ENCODE data around the gene MESP1.
"Not testable (repeated sequence)": the region's sequence is repeated elsewhere in the genome, so short reads cannot be mapped to it uniquely, and the experiment has no call there.

MESP1 gene

GRCh38 chr15:89750560-89751542 is at the start of gene MESP1:
TSS of gene MESP1 (minus strand) at chr15:89751249. CDS start at chr15:89751231, 18 bp downstream.
- DNase-seq, result peak; percentile 65

DNA sequence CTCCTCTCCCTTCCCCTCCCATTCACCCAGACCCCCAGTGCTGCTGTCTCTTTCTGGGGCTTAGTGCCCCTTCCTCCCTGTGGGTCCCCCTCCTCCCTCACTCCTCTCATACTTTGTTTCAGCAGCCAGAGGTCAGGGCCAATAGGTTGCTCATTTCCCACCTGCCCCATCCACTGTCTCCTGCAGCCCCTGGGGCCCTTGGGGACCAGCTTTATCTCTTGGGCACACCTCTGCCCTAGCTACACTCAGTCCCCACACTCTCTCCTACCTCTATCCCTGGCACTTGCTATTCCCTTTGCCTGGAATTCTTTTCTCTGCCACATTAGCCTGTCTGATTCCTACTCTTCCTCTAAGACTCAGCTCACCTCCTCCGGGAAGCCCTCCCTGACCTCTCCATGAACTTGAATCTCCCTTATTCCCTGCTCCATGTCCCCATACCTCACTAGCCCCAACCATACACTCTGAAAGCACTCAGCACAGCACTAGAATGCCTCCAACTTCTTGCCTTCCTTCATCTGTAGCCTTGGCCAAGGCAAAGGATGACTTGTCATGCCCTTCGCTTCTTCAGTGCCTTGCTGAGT is 49.0 kb upstream of the MESP1 start:
- no peak for DNase-seq

GRCh38 chr15:89799011-89799911 is 48.2 kb upstream of the MESP1 start:
- no peak for DNase-seq

DNA sequence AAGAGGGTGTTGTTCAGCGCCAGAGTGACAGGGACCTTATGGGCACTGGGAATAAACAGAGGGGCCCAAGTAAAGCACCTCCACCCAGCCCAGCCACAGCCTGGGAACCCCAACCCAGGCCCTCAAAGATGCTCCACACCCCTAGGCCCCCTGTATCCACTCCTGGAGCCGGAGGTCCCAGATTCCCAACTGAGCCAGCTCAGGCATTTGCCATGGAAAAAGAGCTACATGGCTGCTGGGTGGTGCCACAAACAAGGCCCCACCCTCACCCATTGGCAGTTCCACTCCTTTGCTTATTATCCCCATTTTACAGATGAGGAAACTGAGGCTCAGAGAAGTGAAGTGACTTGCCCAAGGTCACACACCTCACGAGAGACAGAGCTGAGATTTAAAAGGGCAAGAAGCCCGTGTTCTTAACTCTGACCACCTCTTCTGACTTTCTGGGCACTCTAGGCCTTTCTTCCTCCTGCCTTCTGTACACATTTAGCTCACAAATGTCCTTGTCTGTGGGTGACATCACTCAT is 46.7 kb upstream of the MESP1 start:
- no peak for DNase-seq

DNA sequence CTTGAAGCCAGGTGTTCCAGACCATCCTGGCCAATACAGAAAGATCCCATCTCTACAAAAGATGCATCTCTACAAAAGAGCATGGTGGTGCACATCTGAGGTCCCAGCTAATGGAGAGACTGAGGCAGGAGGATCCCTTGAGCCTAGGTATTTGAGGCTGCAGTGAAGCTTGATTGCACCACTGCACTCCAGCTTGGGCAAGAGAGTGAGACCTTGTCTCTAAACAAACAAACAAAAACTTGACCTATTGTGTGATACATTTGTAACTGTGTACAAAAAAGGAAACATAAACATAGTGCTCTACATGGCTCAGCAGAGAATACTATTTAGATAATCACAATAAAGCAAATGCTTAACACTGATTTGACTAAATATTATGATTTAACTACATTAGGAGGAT is 44.9 kb upstream of the MESP1 start:
- DNase-seq, result no peak

GRCh38 chr15:89794627-89795241 is 43.7 kb upstream of the MESP1 start:
- DNase-seq, result no peak

DNA sequence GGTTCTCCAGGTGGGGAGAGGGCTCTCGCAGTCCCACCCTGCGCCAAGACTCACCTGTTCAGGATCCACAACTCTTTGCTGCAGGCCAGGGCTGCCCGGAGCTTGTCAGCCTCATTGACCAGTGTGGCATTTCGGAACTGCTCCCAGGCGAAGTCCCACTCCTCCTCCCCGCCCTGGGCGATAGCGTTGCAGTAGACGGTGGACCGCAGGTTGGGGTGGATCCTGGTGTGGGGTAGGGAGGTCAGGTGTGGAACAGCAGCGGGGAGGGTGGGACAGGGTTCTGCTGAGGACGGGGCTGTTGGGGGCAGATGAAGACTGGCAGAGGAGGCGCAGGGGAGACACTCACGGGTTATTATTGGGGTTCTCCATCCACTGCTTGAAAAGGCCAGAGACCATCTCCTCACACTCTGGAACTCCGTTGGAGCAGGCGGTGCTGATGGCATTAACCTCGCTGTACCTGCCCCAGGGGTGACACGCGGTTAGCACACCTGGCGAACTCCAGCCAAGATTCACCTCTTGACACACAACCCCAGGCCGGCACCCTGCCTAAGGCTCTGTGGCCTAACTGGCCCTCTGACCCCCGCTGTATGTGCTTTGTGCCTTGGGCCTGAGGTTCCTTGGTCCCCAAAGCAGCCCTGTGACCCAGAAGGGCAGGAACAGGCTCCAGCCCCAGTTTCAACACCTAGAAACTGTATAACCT is 41.2 kb upstream of the MESP1 start:
- DNase-seq, result no peak

- DNase-seq, result no peak
Observed at GRCh38 chr15:89790661-89791060, 39.6 kb upstream of the MESP1 start.

DNA sequence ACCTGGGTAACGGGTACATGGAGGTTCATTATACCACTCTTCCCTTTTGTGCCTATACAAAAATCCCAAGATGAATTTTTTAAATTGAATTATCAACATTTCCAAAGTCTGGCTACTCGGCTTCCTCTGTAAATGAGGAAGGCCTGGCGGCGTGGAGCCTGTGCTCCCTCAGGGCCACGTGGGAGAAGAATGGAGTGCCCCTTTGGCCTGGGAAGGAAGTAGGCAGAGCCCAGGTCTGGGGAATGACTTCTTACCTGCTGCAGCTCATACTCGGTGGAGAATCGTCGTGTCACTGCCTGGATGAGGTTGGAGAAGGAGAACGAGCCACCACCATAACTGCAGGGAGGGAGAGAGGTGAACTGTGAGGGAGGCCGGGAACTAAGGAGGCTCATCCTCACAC is 39.2 kb upstream of the MESP1 start:
- no peak for DNase-seq

DNA sequence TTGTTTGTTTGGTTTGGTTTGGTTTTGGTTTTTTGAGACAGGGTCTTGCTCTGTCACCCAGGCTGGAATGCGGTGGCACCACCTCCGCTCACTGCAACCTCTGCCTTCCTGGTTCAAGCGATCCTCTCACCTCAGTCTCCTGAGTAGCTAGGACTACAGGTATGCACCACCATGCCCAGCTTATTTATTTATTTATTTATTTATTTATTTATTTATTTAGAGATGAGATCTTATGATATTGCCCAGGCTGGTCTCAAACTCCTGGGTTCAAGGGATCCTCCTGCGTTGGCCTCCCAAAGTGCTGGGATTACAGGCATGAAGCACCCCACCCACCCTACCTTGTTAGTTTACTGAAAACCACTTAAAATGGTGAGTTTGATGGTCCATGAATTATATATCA is 37.5 kb upstream of the MESP1 start:
- not testable (repeated sequence) for DNase-seq

DNA sequence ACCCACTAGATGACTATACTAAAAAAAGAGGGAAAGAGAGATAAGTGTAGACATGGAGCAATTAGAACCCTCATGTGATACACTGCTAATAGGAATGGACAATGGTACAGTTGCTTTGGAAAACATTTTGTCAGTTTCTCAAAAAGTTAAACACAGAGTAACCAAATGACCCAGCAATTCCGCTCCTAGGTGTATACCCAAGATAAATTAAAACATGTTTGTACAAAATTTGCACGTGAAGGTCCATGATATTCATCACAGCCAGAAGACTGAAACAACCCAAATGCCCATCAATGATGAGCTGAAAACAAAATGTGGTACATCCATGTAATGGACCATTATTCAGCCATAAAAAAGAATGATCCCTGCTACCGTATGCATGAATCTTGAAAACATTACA is 36.9 kb upstream of the MESP1 start:
- no peak for DNase-seq

GRCh38 chr15:89785774-89786140 is 34.7 kb upstream of the MESP1 start:
- no peak for DNase-seq

GRCh38 chr15:89785064-89785773 is 34.2 kb upstream of the MESP1 start:
- DNase-seq, result no peak

DNA sequence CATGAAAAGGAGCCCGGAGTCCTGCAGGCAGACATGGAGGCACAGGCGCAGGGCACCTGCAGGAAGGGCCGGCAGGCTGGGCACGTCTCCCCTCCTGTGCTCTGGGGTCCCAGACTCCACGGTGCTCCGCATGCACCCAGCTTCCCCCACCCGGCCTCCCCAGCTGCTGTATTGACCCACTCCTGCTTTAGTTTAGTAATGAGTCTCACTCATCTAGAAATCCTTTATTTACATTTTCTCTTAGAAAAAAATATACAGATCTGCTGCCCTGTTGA is 33.6 kb upstream of the MESP1 start:
- DNase-seq, result no peak

GRCh38 chr15:89783861-89784685 is 33.0 kb upstream of the MESP1 start:
- no peak for DNase-seq

- DNase-seq, result no peak
Observed at GRCh38 chr15:89783111-89783860, 32.2 kb upstream of the MESP1 start.

- DNase-seq, result not testable (repeated sequence)
Observed at GRCh38 chr15:89782619-89782950, 31.5 kb upstream of the MESP1 start.

DNA sequence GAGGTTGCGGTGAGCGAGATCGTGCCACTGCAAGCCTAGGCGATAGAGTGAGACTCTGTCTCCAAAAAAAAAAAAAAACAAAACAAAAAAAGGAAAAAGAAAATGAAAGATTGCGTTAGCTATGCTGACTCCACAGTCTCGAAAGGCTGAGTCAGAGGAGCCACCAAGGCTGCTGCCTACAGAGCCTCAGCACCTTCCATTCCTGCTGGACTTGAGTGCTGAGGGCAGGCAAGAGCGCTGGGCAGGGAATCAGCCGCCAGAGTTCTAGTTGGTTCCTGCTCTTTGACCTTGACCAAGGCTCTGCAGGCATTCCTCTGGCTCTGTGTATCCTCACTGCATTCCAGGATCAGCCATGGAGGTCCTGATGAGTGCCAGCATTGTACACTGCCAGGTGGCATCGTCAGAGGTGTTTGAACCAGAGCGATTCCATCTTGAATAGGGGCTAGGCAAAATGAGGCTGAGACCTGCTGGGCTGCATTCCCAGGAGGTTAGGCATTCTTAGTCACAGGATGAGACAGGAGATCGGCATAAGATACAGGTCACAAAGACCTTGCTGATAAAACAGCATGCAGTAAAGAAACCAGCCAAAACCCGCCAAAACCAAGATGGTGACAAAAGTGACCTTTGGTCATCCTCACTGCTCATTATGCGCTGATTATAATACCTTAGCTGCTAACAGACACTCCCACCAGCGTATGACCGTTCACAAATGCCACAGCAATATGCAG is 31.0 kb upstream of the MESP1 start:
- no peak for DNase-seq

GRCh38 chr15:89781055-89781454 is 30.0 kb upstream of the MESP1 start:
- DNase-seq, result no peak

All from activated T-cell treated with anti-CD3 and anti-CD28 coated beads for 4 hours (primary cell).